ENCODE measurements around the gene BATF. TPM values are rescaled to one million over a fixed set of nuclear protein-coding genes. Genes with fewer than 3 reads are reported as not detected.

The BATF gene
- total RNA-seq, 1 experiment from 2014 or later: 0.69 TPM

DNA sequence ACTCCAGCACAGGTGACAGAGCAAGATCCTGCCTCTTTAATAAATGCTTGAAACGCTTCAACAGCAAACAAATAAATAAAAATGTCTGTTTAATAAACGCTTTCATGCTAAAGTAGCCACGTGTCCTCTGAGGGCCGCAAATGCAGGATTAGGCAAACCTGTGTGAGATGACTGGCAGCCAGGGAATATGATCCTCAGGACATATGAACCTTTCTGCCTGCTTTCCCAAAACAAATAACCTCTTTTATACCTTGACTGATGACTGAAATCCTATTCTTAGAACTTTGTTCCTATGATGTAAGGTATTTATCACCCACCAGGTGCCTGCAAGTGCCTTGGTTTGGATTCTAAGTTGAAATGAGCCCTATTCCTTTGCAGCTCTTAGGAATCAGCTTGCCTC, 41.7 kb downstream of the BATF start:
- no peaks in the 10 kb centered on the region for H4K20me1 ChIP-seq (ENCODE audit: insufficient read depth)
- ChIA-PET RAD21 (ENCODE audit: low non-redundant PET in 1 of 2, low total read pairs in 2 of 2, uncharacterized antibody in 2 of 2, unreplicated experiment in 2 of 2) (interaction anchor here in 1 of 2 experiments (0.6 kb wide), 1 partner anchor 92 kb away, joined by 4 read pairs; no protein-coding TSS in a partner anchor), POLR2A (no interaction called here), CTCF (no interaction called here)
- no peaks in the 10 kb centered on the region for H3K36me3 ChIP-seq (ENCODE audit: control insufficient read depth in 1 of 2, insufficient read depth in 2 of 2, low read length in 2 of 2)
- peaks cover 8 to 14% of the 10 kb centered on the region in 2 experiments; a peak in 3 of 4 replicates for H3K4me1 ChIP-seq (ENCODE audit: control insufficient read depth in 1 of 2, insufficient read depth in 2 of 2, low read length in 2 of 2)
- H3K9me3 ChIP-seq (ENCODE audit: control insufficient read depth in 1 of 2, insufficient read depth in 1 of 2, low read depth in 1 of 2, low read length in 2 of 2): no peaks in the 10 kb centered on the region
- no peaks in the 10 kb centered on the region for H3K79me2 ChIP-seq (ENCODE audit: insufficient read depth, low read length)
- DNase-seq (ENCODE audit: low read depth, low spot score) (no peak), ATAC-seq (no peak)
- no peak overlapping the region for H3K4me3 ChIP-seq (replicated peaks in 1 of 2; ENCODE audit: low read depth in 1 of 2, low read length in 2 of 2)
- H3K27me3 ChIP-seq (ENCODE audit: insufficient read depth, low read length): no peaks in the 10 kb centered on the region; the same call in 1 of the 2 replicates
- H3K4me2 ChIP-seq (ENCODE audit: low read length): no peak overlapping the region
- H2AFZ ChIP-seq (ENCODE audit: low read depth, low read length, poor library complexity, severe bottlenecking): no peak overlapping the region
- intact Hi-C loops (cut with micrococcal nuclease): loop anchor here (5.0 kb wide), 1 partner anchor 437 kb away; the partner anchor contains the start of gene NEK9
- no peak overlapping the region for H3K9ac ChIP-seq (ENCODE audit: low read length)
- TF ChIP-seq JUND (IDR thresholded peaks at IDR 0.05) (no peak), EZH2phosphoT487 (IDR thresholded peaks at IDR 0.05; ENCODE audit: borderline replicate concordance) (no peak), POLR2A (IDR thresholded peaks at IDR 0.05; ENCODE audit: borderline replicate concordance, extremely low read depth, insufficient read depth, insufficient read length) (no peak), SIN3A (IDR thresholded peaks at IDR 0.05; ENCODE audit: low read depth) (no peak), EZH2 (IDR thresholded peaks at IDR 0.05) (no peak), TCF7L2 (IDR thresholded peaks at IDR 0.05; ENCODE audit: borderline replicate concordance, extremely low read depth, insufficient read depth, insufficient read length) (no peak), SP1 (IDR thresholded peaks at IDR 0.05; ENCODE audit: low read depth) (no peak), ZNF274 (IDR thresholded peaks at IDR 0.05; ENCODE audit: low read depth, low read length) (no peak), POLR2AphosphoS5 (IDR thresholded peaks at IDR 0.05; ENCODE audit: low read depth, low read length) (no peak), ELF1 (IDR thresholded peaks at IDR 0.05; ENCODE audit: borderline replicate concordance, low read depth) (no peak), FOSL1 (IDR thresholded peaks at IDR 0.05; ENCODE audit: low read depth) (no peak)
- TF ChIP-seq, protein P1, sequence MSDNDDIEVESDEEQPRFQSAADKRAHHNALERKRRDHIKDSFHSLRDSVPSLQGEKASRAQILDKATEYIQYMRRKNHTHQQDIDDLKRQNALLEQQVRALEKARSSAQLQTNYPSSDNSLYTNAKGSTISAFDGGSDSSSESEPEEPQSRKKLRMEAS (IDR thresholded peaks at IDR 0.05): no peak
- TF ChIP-seq, protein P2, sequence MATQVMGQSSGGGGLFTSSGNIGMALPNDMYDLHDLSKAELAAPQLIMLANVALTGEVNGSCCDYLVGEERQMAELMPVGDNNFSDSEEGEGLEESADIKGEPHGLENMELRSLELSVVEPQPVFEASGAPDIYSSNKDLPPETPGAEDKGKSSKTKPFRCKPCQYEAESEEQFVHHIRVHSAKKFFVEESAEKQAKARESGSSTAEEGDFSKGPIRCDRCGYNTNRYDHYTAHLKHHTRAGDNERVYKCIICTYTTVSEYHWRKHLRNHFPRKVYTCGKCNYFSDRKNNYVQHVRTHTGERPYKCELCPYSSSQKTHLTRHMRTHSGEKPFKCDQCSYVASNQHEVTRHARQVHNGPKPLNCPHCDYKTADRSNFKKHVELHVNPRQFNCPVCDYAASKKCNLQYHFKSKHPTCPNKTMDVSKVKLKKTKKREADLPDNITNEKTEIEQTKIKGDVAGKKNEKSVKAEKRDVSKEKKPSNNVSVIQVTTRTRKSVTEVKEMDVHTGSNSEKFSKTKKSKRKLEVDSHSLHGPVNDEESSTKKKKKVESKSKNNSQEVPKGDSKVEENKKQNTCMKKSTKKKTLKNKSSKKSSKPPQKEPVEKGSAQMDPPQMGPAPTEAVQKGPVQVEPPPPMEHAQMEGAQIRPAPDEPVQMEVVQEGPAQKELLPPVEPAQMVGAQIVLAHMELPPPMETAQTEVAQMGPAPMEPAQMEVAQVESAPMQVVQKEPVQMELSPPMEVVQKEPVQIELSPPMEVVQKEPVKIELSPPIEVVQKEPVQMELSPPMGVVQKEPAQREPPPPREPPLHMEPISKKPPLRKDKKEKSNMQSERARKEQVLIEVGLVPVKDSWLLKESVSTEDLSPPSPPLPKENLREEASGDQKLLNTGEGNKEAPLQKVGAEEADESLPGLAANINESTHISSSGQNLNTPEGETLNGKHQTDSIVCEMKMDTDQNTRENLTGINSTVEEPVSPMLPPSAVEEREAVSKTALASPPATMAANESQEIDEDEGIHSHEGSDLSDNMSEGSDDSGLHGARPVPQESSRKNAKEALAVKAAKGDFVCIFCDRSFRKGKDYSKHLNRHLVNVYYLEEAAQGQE (IDR thresholded peaks at IDR 0.05; ENCODE audit: low read depth): no peak
- no peaks in the 10 kb centered on the region for H3K9me2 ChIP-seq (ENCODE audit: insufficient read depth)
- H3K27ac ChIP-seq (ENCODE audit: low read depth, low read length): no peak overlapping the region
- no TSS peak for BruUV-seq (replicated peaks)
